ENCODE measurements around the gene DLK1.

Gene DLK1

DNA sequence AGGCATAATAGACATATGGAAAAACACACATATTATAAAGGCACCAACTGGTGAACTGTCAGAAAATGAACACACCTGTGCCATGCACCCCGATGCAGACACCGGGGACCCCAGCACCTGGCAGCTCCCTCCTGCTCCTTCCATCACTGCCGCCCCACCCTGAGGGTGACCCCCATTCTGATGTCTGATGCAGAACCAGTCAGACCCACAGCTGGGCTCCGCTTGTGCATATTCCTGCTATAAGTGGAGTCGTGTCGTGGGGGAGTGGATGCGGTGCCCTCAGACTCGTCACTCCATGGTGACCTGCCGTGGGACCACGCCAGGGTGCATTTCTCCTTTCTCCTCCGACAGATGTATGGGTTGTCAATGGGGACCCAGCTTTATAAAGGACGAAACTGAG lies 53.6 kb downstream of the DLK1 start:
- DNase-seq, result no peak

DNA sequence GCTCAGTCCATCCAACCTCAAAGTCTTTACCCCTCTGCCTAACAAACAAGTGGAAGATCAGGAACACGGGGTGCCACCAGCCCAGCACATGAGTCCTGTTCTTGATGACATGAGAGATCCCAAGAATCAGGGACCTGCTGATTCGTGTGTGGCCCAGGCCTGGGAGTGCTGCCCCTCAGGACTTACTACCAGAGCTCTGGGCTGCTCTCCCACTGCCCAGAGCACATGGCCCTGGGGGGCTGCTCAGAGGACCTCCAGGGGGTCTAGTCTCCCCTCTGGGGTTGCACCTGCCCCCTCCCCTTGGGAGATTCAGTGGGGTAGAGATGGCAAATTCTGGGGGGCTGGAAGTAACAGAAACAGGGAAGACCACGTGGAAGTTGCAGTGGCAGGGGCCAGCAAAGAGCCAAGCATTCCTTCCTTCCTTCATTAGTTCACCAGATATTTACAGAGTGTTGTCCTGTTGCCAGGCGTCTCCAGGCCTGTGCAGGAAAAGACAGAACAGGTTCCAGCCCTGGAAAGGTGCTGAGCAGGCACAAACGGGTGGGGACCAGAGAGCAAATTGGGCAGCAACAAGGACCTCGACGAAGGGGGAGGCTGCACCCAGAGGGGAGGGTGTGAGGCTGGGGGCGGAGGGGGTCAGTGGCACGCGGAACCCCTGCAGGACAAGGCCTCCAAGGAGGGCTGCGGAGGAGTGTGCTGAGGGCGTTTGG lies 54.1 kb downstream of the DLK1 start:
- no peak for DNase-seq

DNA sequence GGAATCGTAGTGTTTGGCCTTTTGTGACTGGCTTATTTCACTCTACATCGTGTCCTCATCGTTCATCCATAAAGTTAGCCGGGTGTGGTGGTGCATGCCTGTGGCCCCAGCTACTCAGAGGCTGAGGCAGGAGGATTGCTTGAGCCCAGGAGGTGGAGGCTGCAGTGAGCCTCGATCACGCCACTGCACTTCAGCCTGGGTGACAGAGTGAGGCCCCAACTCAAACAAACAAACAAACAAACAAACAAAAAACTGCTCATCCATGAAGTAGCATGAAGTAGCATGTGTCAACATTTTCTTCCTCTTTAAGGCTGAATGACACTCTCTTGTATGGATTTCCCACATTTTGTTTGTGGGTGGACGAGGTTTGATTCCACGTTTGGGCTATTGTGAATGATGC lies 55.3 kb downstream of the DLK1 start:
- DNase-seq, result no peak

DNA sequence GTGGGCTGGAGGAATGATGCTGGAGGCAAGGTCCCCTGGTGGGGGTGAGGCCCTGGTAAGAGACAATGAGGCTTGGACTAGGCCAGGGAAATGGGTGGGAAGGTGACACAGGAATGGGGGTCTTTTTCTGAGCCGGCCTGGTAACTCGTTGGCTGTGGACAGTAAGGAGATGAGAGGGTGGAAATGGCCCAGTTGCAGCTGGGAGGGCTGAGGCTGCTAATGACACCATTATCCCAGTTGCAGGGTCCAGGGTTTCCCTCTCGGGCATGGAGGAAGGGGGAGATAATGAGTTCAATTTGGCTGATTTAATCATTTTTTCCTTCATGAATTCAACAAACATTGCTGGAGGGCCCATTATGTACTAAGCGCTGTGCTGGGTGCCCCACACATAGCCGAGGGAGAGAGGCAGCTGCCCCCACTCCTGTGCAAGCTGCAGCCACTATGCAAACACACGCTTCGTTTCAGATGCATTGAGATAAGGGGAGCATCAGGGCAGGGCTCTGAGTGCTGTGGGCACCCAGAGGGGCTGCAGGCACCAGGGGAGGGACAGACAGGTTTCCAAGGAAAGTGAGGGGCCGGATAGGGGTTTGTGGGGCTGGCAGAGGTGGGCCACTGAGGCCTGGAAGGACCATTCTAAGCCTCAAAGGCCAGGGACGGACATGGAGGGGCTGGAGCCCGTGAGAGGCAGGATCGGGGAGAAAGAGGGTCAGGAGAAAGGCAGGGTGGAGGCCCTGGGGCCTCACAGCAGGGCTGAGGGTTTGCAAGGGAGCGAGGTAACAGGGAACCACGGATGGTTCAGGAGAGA lies 56.0 kb downstream of the DLK1 start:
- DNase-seq, result no peak

DNA sequence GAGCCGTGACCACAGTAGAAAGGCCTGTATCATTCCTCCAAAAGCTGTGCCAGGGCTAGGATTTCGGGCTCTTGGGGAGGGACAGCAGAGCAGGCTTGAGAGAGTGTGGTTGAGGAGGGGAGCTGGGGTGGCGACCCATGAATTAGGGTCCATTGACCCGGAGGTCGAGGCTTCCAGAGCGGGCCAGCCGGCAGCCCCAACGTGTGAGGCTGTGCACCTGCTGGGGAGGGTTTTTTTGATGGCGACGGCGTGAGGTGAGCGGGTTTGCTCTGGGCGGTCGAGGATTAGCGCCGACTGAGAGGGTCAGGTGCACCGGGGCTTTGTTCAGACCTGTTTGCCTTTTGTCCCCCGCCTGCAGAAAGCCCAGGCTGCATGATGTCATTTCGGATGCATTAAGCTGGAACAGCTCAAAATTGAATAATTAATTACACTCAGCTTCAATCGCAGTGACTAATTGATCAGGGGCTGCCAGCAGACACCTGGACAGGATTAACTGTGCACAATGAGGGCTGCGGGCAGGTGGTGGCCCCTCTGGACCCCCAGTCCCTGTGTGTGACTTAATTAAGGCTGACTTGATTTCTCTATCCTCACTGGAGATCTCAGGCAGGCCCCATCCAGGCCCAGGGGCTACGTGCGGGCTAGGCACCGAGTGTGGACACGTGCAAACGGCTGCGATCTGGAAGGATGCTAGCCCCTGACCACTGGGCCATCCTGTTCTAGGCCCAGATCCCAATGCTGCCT lies 57.1 kb downstream of the DLK1 start:
- DNase-seq, result no peak

DNA sequence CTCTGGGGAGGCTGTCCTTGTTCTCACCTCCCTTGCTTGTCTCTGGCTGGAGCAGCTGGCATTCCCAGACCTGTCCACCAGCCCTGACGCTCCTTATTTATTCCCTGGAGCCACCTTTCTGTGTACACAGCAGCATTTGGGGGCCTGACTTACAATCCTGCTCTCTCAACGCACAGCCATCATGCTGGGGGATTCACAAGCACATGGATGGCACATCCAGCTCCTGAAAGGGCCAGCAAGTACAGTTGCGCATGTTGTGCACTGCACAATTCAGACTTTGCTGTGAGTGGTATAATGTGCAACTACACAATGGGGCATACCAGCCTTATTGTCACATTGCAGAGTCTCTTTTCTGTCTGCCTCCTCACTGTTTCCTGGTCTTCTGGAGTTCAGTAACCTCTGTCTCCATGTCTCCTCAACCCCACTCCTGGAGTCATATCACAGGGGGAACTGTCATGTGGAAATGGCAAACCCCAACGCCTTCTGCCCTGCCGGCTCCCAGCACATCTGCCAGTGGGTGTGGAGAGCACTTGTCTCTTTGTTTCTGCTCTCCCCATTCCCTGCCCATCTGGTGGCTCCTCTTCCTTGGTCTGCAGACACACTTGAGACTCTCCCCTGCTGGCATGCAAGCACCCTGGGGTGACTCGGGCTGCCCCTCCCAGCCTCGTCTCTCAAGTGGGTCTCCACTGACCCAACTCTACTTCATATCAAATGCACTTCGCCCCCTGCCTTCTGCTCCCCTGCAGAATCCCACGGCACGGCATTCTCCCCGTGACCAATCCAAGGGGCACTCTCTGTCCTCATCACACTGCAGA lies 58.0 kb downstream of the DLK1 start:
- no peak for DNase-seq

DNA sequence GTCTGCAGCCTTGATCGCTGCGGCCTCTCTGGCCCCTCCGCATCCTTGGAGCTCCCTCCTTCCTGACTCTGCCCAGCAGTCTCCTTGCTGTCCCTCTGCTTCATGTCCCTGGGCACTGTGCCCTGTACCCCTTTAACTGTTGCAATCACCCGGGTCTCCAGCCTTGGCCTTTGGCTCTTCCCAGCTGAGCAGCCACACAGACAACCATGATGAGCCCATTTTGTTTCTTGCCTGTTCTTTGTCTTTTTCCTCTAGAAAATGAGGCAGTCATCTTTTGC lies 58.6 kb downstream of the DLK1 start:
- no peak for DNase-seq

DNA sequence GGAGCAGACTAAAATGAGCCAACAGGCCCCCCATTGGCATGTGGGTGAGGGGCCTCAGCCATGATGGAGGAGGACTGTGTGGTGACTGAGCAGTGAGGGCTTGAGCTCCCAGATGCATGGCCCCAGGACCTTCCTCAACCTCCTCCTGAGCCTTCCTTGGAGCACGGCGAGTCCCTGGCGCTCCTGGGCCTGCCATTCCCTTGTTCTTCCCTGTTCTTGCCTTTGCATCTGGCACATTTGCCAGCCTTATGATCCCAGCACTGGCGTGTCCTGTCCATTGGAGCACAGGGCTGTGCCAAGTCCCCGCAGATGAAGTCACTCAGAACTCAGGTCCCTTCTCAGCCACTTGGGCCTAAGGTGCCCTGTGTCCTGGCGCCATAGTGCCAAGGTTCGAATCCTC lies 58.9 kb downstream of the DLK1 start:
- no peak for DNase-seq

DNA sequence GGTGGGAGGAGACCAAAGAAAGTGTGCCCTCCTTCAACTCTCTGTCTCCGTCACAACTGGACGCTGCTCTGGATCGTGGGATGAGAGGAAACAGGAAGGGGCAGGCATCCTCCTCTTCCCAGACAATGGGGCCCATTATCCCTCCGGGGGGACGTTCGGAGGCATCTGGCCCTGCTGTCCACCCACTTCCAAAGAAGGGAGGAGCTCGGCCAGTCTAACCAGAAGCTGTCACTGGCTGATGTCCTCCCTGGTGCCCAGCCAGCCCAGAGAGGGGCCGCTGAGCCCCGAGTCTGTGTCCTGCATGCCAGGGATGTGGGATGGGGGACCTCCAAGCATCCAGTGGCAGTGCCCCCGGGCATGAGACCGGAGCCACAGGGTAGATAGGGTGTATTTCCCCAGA lies 59.4 kb downstream of the DLK1 start:
- no peak for DNase-seq

DNA sequence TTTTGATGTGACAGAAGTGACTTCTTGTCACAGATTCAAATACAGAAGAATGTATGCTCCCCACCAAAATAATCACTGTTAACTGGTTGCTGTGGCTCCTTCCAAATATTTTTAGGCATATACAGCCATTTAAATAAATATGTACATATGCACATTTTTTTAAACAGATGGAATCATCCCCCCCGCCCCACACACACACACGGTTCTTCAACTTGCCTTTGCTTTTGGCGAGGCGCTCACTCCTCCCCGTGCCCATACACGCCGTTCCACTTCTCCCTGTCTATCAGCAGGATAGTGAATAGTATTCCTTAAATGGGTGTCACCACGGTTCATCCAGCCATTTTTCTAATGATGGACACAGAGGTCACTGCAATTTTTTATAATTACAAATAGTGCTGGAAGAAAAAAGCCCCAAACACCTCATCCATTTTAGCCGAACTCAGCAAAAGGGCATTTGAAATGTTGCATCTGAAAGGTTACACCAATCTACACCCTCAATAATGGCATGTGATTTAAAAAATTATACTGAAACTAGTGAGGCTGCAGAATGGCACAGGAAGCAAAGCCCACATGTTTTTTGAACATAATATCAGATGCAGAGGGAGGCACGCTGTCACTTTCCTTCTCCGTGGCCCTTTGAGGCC lies 60.0 kb downstream of the DLK1 start:
- DNase-seq, result no peak

DNA sequence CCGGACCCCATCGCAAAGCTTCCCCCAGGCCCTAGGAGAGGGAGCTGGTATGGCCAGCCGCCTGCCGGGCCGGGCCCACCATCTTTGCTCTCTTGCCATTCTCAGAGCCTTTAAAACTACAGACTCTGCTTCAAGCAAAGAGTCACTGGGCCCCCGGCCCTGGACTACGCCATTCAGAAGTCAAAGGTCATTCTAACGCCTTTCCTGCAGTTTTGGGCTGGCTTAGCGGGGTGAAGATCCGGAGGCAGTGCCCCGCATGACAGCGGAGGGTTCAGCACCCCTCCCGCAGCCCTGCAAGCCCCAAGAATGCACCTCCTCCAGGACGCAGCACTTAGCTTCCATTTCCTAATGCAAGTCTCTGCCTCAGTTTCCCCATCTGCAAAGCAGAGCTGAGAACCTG lies 61.0 kb downstream of the DLK1 start:
- no peak for DNase-seq
